NCI-H1694 treated with DMSO at 0.1 percent for 48 hours (cell line): ENCODE data around the gene CLIP2.
"Not testable (repeated sequence)": the region's sequence is repeated elsewhere in the genome, so short reads cannot be mapped to it uniquely, and the experiment has no call there.

Source experiments
- DNase-seq: peaks from one replicate; lab custom pipeline; 2025; lab: John Stamatoyannopoulos, UW

Gene CLIP2

GRCh38 chr7:74403521-74404387 lies 114.5 kb downstream of the CLIP2 start:
- no peak for DNase-seq

GRCh38 chr7:74404388-74404700 lies 115.1 kb downstream of the CLIP2 start:
- no peak for DNase-seq

GRCh38 chr7:74404741-74405140 lies 115.5 kb downstream of the CLIP2 start:
- no peak for DNase-seq

GRCh38 chr7:74405191-74405898 lies 116.1 kb downstream of the CLIP2 start:
- peak; percentile 41 for DNase-seq

GRCh38 chr7:74405899-74406512 lies 116.8 kb downstream of the CLIP2 start:
- DNase-seq: no peak

- no peak for DNase-seq
Observed at GRCh38 chr7:74407958-74408357, 118.8 kb downstream of the CLIP2 start.

- no peak for DNase-seq
Observed at GRCh38 chr7:74409571-74409970, 120.4 kb downstream of the CLIP2 start.

GRCh38 chr7:74410772-74411171 lies 121.6 kb downstream of the CLIP2 start:
- DNase-seq: no peak

- DNase-seq: not testable (repeated sequence)
Observed at GRCh38 chr7:74411571-74411970, 122.4 kb downstream of the CLIP2 start.

GRCh38 chr7:74412056-74412455 lies 122.8 kb downstream of the CLIP2 start:
- DNase-seq: peak; percentile 29

- no peak for DNase-seq
Observed at GRCh38 chr7:74412603-74413002, 123.4 kb downstream of the CLIP2 start.

GRCh38 chr7:74414595-74415333 lies 125.6 kb downstream of the CLIP2 start:
- not testable (repeated sequence) for DNase-seq

- DNase-seq: no peak
Observed at GRCh38 chr7:74417419-74417971, 128.3 kb downstream of the CLIP2 start.

GRCh38 chr7:74418076-74418475 lies 128.9 kb downstream of the CLIP2 start:
- no peak for DNase-seq

- DNase-seq: no peak
Observed at GRCh38 chr7:74418538-74418937, 129.3 kb downstream of the CLIP2 start.

GRCh38 chr7:74419232-74419631 lies 130.0 kb downstream of the CLIP2 start:
- not testable (repeated sequence) for DNase-seq

- DNase-seq: no peak
Observed at GRCh38 chr7:74420006-74420405, 130.8 kb downstream of the CLIP2 start.

- DNase-seq: no peak
Observed at GRCh38 chr7:74424291-74424880, 135.2 kb downstream of the CLIP2 start.

GRCh38 chr7:74428023-74428422 lies 138.8 kb downstream of the CLIP2 start:
- no peak for DNase-seq

GRCh38 chr7:74429153-74429747 lies 140.0 kb downstream of the CLIP2 start:
- no peak for DNase-seq

GRCh38 chr7:74430409-74430808 lies 141.2 kb downstream of the CLIP2 start:
- DNase-seq: not testable (repeated sequence)
